GM12875 (cell line): ENCODE data around the gene RPUSD4.

Experiments used
- H3K4me3 ChIP-seq: one replicate; pipeline ENCODE4 v1.5.1; 2011; ENCODE audit warnings: low read depth, low read length, control low read depth
- CTCF ChIP-seq: IDR thresholded peaks from 2 replicates; pipeline ENCODE4 v1.5.1; 2011; ENCODE audit warnings: low read depth, mild to moderate bottlenecking, control low read depth, inconsistent platforms, low read length, moderate library complexity, borderline replicate concordance; ENCODE audit not compliant: insufficient read depth

Gene RPUSD4

GRCh38 chr11:126212089-126212660 lies 725 bp upstream of the RPUSD4 start:
- peak overlapping the region; percentile 62 for H3K4me3 ChIP-seq
- TF ChIP-seq CTCF, result no peak

- TF ChIP-seq CTCF, result no peak
Measured at GRCh38 chr11:126210871-126211235, 597 bp downstream of the RPUSD4 start.

GRCh38 chr11:126207896-126208295 lies 3.6 kb downstream of the RPUSD4 start:
- no peak for TF ChIP-seq CTCF
- H3K4me3 ChIP-seq, result no peak overlapping the region

More at GRCh38 chr11:126210871-126211235, 597 bp downstream of the RPUSD4 start:
- peak overlapping the region; percentile 62 for H3K4me3 ChIP-seq

- H3K4me3 ChIP-seq, result no peak overlapping the region
- TF ChIP-seq CTCF, result no peak
Measured at GRCh38 chr11:126205359-126205758, 6.1 kb downstream of the RPUSD4 start.

- no peak for TF ChIP-seq CTCF
- H3K4me3 ChIP-seq, result no peak overlapping the region
Measured at GRCh38 chr11:126202646-126203359, 8.6 kb downstream of the RPUSD4 start.

GRCh38 chr11:126198648-126199047 lies 12.8 kb downstream of the RPUSD4 start:
- no peak for TF ChIP-seq CTCF
- no peak overlapping the region for H3K4me3 ChIP-seq
